ENCODE results near the gene COL4A1. TPM values are rescaled to one million over a fixed set of nuclear protein-coding genes. Genes with fewer than 3 reads are reported as not detected.

Gene COL4A1
- total RNA-seq, 1 donor from 2014 or later = 178 TPM

DNA sequence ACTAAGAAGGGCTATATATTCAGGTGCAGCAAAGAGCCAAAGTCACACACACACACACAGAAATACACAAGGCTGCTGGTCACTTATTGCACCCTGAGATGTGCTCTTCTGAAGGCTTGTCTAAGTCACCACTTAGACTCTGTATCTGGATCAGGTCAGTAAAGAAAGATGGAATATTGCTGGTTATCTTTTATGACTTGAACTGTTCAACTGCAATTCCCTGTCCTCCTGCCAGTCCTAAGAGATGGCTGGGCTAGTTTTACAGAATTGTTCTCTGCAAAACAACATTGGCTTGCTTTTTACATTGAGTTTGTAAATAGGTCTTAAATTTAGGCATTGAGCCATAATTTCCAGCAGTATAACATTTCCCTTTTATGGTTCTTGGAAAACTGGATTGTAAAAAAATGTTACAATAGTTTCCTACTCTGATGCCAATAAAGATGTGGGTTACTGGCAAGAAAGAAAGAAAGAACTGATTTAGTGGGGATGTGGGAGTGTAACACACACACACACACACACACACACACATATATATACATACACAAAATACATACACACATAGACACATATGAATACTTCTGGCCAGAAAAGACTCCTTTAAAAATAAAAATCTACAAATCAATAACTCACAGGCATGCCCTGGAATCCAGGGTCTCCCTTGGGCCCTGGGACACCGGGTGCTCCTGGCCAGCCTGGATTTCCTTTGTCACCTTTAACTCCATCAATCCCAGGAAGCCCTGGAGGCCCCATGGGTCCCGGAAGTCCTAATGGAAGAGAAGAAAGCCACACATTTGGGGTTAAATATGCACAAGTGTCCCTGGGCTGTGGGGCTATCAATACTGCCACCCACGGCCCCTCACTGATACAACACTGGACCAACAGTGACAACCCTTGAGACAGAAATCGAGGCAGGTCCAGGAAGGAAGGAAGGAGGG is 137.7 kb downstream of the COL4A1 start:
- TF ChIP-seq, protein P1, sequence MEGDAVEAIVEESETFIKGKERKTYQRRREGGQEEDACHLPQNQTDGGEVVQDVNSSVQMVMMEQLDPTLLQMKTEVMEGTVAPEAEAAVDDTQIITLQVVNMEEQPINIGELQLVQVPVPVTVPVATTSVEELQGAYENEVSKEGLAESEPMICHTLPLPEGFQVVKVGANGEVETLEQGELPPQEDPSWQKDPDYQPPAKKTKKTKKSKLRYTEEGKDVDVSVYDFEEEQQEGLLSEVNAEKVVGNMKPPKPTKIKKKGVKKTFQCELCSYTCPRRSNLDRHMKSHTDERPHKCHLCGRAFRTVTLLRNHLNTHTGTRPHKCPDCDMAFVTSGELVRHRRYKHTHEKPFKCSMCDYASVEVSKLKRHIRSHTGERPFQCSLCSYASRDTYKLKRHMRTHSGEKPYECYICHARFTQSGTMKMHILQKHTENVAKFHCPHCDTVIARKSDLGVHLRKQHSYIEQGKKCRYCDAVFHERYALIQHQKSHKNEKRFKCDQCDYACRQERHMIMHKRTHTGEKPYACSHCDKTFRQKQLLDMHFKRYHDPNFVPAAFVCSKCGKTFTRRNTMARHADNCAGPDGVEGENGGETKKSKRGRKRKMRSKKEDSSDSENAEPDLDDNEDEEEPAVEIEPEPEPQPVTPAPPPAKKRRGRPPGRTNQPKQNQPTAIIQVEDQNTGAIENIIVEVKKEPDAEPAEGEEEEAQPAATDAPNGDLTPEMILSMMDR (IDR thresholded peaks at IDR 0.05) = no peak
- no peak for TF ChIP-seq POLR2AphosphoS5 (IDR thresholded peaks at IDR 0.05; ENCODE audit: insufficient read depth in 1 of 2, low read depth in 1 of 2)
- no peak for TF ChIP-seq POLR2A (IDR thresholded peaks at IDR 0.05)
- intact Hi-C loops (cut with DNase I) = no loop called here
- Histone ChIP-seq H3K9me3 (no peaks in the 10 kb centered on the region), H3K4me3 (no peak overlapping the region), H3K36me3 (peaks cover 8 to 33% of the 10 kb centered on the region in 2 donors), H3K27me3 (no peaks in the 10 kb centered on the region), H3K4me1 (peaks cover 7% of the 10 kb centered on the region), H3K27ac (peak overlapping the region; percentile 11)
- no peak for DNase-seq (ENCODE audit: extremely low spot score in 2 of 2)

DNA sequence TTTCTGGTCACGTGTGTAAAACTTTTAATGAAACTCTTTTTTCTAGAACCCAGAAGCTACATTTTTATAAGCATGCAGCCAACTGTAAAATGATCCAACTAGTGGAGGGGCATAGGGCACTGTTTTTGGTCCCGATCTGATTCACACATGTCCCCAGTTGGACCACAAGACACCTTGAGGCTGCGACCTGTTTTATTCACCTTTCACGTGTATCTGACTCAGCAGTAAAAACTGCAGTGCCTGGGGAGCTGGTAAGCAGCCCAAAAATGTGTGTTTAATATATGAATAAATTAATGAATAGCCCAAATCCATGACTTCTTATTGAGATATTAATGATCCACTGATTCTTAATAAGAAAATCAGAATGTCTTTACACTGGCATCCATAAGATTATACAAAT is 140.4 kb downstream of the COL4A1 start:
- no peak for TF ChIP-seq POLR2A (IDR thresholded peaks at IDR 0.05)
- no peak for TF ChIP-seq POLR2AphosphoS5 (IDR thresholded peaks at IDR 0.05; ENCODE audit: insufficient read depth in 1 of 2, low read depth in 1 of 2)
- TF ChIP-seq, protein P1 (IDR thresholded peaks at IDR 0.05) = no peak
- intact Hi-C loops (cut with DNase I) = no loop called here
- H3K27me3 ChIP-seq = no peaks in the 10 kb centered on the region
- no peaks in the 10 kb centered on the region for H3K9me3 ChIP-seq
- peaks cover 0 to 18% of the 10 kb centered on the region in 2 donors for H3K36me3 ChIP-seq
- H3K4me3 ChIP-seq = no peak overlapping the region
- peaks cover 7% of the 10 kb centered on the region for H3K4me1 ChIP-seq
- no peak overlapping the region for H3K27ac ChIP-seq
- peak in 1 of 2 donors; percentile 43 for DNase-seq (ENCODE audit: extremely low spot score in 2 of 2)

DNA sequence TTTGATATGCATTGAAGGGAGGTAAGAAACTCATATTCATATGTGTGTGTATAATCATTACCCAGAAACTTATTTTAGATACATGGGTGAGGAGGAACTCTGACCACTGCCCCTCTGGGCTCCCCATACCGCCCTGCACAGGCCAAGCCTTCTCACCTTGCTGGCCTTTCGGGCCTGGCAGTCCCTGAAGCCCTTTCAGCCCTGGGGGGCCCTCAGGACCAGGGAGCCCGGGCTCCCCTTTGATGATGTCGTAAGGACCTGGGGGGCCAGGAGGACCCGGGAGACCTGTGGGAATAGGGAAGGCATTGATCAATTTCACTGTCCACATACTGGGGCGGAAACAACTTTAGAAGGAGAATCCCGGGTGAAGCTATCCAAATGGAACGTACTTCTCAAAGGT is 142.3 kb downstream of the COL4A1 start:
- no peak for DNase-seq (ENCODE audit: extremely low spot score in 2 of 2)
- intact Hi-C loops (cut with DNase I) = no loop called here
- H3K9me3 ChIP-seq = no peaks in the 10 kb centered on the region
- H3K4me3 ChIP-seq = no peak overlapping the region
- TF ChIP-seq, protein P1 (IDR thresholded peaks at IDR 0.05) = no peak
- TF ChIP-seq POLR2AphosphoS5 (IDR thresholded peaks at IDR 0.05; ENCODE audit: insufficient read depth in 1 of 2, low read depth in 1 of 2) (no peak), POLR2A (IDR thresholded peaks at IDR 0.05) (no peak)
- H3K4me1 ChIP-seq = peaks cover 7% of the 10 kb centered on the region
- peaks cover 0 to 26% of the 10 kb centered on the region in 2 donors for H3K36me3 ChIP-seq
- H3K27me3 ChIP-seq = no peaks in the 10 kb centered on the region
- no peak overlapping the region for H3K27ac ChIP-seq

DNA sequence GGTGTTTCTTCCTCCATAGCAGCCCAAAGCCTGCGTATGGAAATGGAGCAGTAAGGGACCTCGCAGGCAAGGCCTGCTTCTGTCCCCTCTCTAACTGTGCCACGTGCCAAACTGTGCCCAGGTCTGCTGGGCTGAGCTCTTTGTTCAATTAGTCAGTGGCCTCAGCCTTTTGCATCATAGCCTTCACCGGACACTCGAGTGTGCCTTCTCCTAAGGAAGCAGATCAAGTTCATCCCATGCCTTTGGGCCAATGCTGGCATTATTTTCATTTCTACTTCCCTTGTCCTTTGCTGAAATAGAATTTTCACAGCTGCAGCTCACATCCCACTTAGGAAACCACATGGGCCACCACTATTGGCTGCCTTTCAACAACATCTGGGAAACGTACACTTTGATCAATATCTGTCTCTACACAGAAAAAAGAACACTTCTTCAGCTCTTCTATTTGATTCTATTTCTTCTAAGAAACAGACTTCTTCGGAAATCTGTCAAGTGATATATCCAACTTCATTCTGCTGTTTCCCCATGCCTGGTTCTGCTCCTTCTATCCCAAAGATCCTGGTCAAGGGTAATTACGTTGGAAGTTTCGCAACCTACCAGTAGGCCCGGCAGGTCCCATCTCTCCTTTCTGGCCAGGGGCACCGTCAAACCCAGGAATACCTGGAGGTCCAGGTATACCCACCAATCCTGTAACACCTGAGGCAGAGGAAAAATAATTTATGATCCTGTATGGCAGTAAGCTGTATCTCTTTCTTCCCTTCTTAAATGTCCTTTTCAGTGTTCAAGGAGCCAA is 143.9 kb downstream of the COL4A1 start:
- Histone ChIP-seq H3K9me3 (no peaks in the 10 kb centered on the region), H3K36me3 (peaks cover 0 to 32% of the 10 kb centered on the region in 2 donors), H3K4me3 (no peak overlapping the region), H3K4me1 (no peaks in the 10 kb centered on the region), H3K27me3 (no peaks in the 10 kb centered on the region), H3K27ac (no peak overlapping the region)
- TF ChIP-seq POLR2A (IDR thresholded peaks at IDR 0.05) (no peak), POLR2AphosphoS5 (IDR thresholded peaks at IDR 0.05; ENCODE audit: insufficient read depth in 1 of 2, low read depth in 1 of 2) (no peak)
- TF ChIP-seq, protein P1 (IDR thresholded peaks at IDR 0.05) = no peak
- DNase-seq (ENCODE audit: extremely low spot score in 2 of 2) = peak; percentile 25 to 40
- intact Hi-C loops (cut with DNase I) = no loop called here

All from vagina (tissue), 2 donors.